SK-N-SH treated with all-trans-retinoic acid at 6 μM for 48 hours (cell line): ENCODE measurements around the gene RTN4RL2.

Source experiments
- ATAC-seq: fragments of 200-7000 bp; cut with Tn5 transposase; 3 replicates; pipeline ENCODE4 v1.9.1; 2020; ENCODE audit warnings: mild to moderate bottlenecking, moderate library complexity
- ARNTL ChIP-seq: fragments of 450-650 bp; formaldehyde crosslinking; IDR thresholded peaks from 2 replicates; pipeline ENCODE4 v1.5.0; 2020; ENCODE audit warnings: low read depth, mild to moderate bottlenecking, moderate library complexity, borderline replicate concordance
- BACH2 ChIP-seq: fragments of 250-450 bp; sonication (Bioruptor Pico); IDR thresholded peaks from 2 replicates; pipeline ENCODE4 v1.9.0; 2021; ENCODE audit warnings: mild to moderate bottlenecking, borderline replicate concordance
- CSDC2 ChIP-seq: fragments of 250-450 bp; sonication (Bioruptor Pico); IDR thresholded peaks from 2 replicates; pipeline ENCODE4 v1.5.0; 2020; ENCODE audit warnings: mild to moderate bottlenecking, moderate library complexity
- CSRNP3 ChIP-seq: fragments of 250-450 bp; sonication (Bioruptor Pico); IDR thresholded peaks from 2 replicates; pipeline ENCODE4 v1.5.1; 2021; ENCODE audit warnings: mild to moderate bottlenecking, moderate library complexity
- ESRRG ChIP-seq: fragments of 250-450 bp; sonication (Bioruptor Pico); IDR thresholded peaks from 2 replicates; pipeline ENCODE4 v1.6.1; 2021; ENCODE audit warnings: mild to moderate bottlenecking
- GLIS3 ChIP-seq: fragments of 250-450 bp; sonication (Bioruptor Pico); IDR thresholded peaks from 2 replicates; pipeline ENCODE4 v1.5.0; 2020; ENCODE audit warnings: mild to moderate bottlenecking, moderate library complexity
- ISL1 ChIP-seq: fragments of 250-450 bp; sonication (Bioruptor Pico); IDR thresholded peaks from 2 replicates; pipeline ENCODE4 v2.1.2; 2022; ENCODE audit warnings: mild to moderate bottlenecking, moderate library complexity
- OSR1 ChIP-seq: fragments of 250-450 bp; sonication (Bioruptor Pico); IDR thresholded peaks from 2 replicates; pipeline ENCODE4 v1.8.0; 2022; ENCODE audit warnings: moderate library complexity, mild to moderate bottlenecking, inconsistent platforms
- PPARA ChIP-seq: fragments of 250-450 bp; sonication (Bioruptor Pico); IDR thresholded peaks from 2 replicates; pipeline ENCODE4 v1.5.0; 2020; ENCODE audit warnings: mild to moderate bottlenecking, borderline replicate concordance
- RARB ChIP-seq: fragments of 250-450 bp; sonication (Bioruptor Pico); IDR thresholded peaks from 2 replicates; pipeline ENCODE4 v1.8.0; 2021; ENCODE audit warnings: mild to moderate bottlenecking, moderate library complexity
- TCF4 ChIP-seq: fragments of 250-450 bp; sonication (Bioruptor Pico); IDR thresholded peaks from 2 replicates; pipeline ENCODE4 v1.8.0; 2021; ENCODE audit warnings: mild to moderate bottlenecking, moderate library complexity, borderline replicate concordance
- TSHZ2 ChIP-seq: fragments of 250-450 bp; sonication (Bioruptor Pico); IDR thresholded peaks from 2 replicates; pipeline ENCODE4 v1.5.0; 2020; ENCODE audit warnings: mild to moderate bottlenecking, moderate library complexity
- ZC3H10 ChIP-seq: fragments of 250-450 bp; sonication (Bioruptor Pico); IDR thresholded peaks from 2 replicates; pipeline ENCODE4 v1.5.1; 2021; ENCODE audit warnings: mild to moderate bottlenecking, moderate library complexity
- ZFP3 ChIP-seq: fragments of 250-450 bp; sonication (Bioruptor Pico); IDR thresholded peaks from 2 replicates; pipeline ENCODE4 v1.5.0; 2020; ENCODE audit warnings: mild to moderate bottlenecking, moderate library complexity
- ZFP30 ChIP-seq: fragments of 450-650 bp; formaldehyde crosslinking; IDR thresholded peaks from 2 replicates; pipeline ENCODE4 v1.5.0; 2022; ENCODE audit warnings: mild to moderate bottlenecking, moderate library complexity
- ZNF565 ChIP-seq: fragments of 450-650 bp; formaldehyde crosslinking; conservative IDR thresholded peaks from 2 replicates; pipeline ENCODE4 v1.5.0; 2020; ENCODE audit warnings: low read depth, mild to moderate bottlenecking, moderate library complexity
- ZNF70 ChIP-seq: fragments of 450-650 bp; formaldehyde crosslinking; IDR thresholded peaks from 2 replicates; pipeline ENCODE4 v1.5.0; 2020; ENCODE audit warnings: mild to moderate bottlenecking, moderate library complexity
- ZNF8 ChIP-seq: fragments of 450-650 bp; formaldehyde crosslinking; IDR thresholded peaks from 2 replicates; pipeline ENCODE4 v1.5.0; 2020; ENCODE audit warnings: mild to moderate bottlenecking, moderate library complexity
- TF ChIP-seq, protein P1 (sequence below): fragments of 250-450 bp; sonication (Bioruptor Pico); IDR thresholded peaks from 2 replicates; pipeline ENCODE4 v1.8.0; 2021; ENCODE audit warnings: low read depth, mild to moderate bottlenecking, moderate library complexity, borderline replicate concordance
- TF ChIP-seq, protein P2 (sequence below): fragments of 250-450 bp; sonication (Bioruptor Pico); IDR thresholded peaks from 2 replicates; pipeline ENCODE4 v1.8.0; 2020; ENCODE audit warnings: mild to moderate bottlenecking, moderate library complexity, borderline replicate concordance

RTN4RL2 gene

GRCh38 chr11:57511741-57512430 lies 51.6 kb downstream of the RTN4RL2 start:
- TF ChIP-seq ZC3H10 (CRISPR knock-in tag) (no peak), TCF4 (CRISPR knock-in tag) (no peak), BACH2 (CRISPR knock-in tag) (no peak), RARB (CRISPR knock-in tag) (no peak), GLIS3 (CRISPR knock-in tag) (no peak), ESRRG (no peak), ISL1 (CRISPR knock-in tag) (no peak), OSR1 (CRISPR knock-in tag) (no peak), ARNTL (no peak)
- TF ChIP-seq, protein P1, sequence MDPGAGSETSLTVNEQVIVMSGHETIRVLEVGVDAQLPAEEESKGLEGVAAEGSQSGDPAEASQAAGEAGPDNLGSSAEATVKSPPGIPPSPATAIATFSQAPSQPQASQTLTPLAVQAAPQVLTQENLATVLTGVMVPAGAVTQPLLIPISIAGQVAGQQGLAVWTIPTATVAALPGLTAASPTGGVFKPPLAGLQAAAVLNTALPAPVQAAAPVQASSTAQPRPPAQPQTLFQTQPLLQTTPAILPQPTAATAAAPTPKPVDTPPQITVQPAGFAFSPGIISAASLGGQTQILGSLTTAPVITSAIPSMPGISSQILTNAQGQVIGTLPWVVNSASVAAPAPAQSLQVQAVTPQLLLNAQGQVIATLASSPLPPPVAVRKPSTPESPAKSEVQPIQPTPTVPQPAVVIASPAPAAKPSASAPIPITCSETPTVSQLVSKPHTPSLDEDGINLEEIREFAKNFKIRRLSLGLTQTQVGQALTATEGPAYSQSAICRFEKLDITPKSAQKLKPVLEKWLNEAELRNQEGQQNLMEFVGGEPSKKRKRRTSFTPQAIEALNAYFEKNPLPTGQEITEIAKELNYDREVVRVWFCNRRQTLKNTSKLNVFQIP: no peak
- TF ChIP-seq, protein P2, sequence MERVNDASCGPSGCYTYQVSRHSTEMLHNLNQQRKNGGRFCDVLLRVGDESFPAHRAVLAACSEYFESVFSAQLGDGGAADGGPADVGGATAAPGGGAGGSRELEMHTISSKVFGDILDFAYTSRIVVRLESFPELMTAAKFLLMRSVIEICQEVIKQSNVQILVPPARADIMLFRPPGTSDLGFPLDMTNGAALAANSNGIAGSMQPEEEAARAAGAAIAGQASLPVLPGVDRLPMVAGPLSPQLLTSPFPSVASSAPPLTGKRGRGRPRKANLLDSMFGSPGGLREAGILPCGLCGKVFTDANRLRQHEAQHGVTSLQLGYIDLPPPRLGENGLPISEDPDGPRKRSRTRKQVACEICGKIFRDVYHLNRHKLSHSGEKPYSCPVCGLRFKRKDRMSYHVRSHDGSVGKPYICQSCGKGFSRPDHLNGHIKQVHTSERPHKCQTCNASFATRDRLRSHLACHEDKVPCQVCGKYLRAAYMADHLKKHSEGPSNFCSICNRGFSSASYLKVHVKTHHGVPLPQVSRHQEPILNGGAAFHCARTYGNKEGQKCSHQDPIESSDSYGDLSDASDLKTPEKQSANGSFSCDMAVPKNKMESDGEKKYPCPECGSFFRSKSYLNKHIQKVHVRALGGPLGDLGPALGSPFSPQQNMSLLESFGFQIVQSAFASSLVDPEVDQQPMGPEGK (CRISPR knock-in tag): no peak
- no peak for ATAC-seq

DNA sequence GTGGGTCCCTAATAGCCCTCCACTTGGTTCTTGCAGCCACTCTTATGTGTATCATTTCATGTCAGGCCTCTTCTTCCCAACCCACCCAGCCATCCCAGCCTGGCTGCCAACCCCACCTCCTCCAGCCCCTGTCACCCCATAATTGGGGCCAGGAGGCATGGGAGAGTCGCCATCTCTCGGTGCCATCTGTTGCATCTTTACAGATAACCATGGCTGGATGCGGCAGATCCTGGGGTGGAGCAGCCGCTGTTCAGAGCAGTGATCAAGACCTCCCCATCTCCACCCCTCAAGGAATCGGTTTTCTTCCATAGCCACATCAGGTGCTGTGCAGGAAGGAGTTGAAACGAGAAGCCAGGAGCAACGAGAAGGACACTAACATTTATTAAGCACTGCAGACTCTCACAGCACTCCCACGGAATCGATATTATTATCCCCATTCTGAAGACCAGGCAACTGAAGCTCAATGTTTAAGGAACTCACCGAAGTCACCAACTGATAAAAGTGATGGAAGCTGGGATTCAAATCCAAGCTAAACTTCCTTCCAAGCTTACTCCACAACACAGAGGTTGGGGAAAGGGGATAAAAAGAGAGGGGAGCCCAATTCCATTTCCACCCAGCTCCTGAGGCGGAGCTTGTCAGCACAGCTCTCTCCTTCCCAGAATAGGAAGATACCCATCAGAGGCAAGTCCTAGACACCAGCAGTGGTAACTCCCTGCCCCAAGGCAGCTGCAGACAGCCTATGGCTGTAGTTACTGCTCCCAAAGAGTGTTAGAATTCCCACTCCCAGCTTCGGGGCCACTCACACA lies 52.5 kb downstream of the RTN4RL2 start:
- TF ChIP-seq, protein P1: no peak
- ATAC-seq: no peak

DNA sequence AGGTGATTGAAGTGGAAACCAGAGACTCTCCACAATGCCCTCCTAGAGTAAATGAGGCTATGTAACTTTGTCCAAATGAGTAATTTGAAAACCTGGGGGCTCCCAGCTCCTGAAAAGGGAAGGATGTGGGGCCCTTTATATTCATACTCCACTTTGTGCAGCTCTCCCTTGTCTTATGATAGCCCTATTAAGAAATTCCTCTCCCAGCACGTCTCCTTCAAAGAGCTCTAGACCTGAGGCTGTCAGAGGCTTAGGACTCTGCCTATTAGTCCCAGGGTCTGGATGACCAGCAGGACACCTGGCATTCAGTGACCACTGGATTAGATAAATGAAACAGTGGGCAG lies 53.1 kb downstream of the RTN4RL2 start:
- no peak for ATAC-seq
- TF ChIP-seq ARNTL (no peak), TSHZ2 (CRISPR knock-in tag) (no peak), CSDC2 (CRISPR knock-in tag) (no peak), ZNF565 (no peak), ZFP30 (no peak), PPARA (no peak), ZNF8 (CRISPR knock-in tag) (no peak), ESRRG (no peak), CSRNP3 (CRISPR knock-in tag) (no peak), RARB (CRISPR knock-in tag) (no peak), ZNF70 (CRISPR knock-in tag) (no peak), ZFP3 (CRISPR knock-in tag) (no peak), GLIS3 (CRISPR knock-in tag) (no peak)
